GM12878 (cell line): ENCODE measurements around the gene TMEM131L. TPM values are rescaled to one million over a fixed set of nuclear protein-coding genes. Genes with fewer than 3 reads are reported as not detected.

Experiments
- ATAC-seq: fragments of 200-7000 bp; cut with Tn5 transposase; 3 replicates; pipeline ENCODE4 v1.9.1; 2020; ENCODE audit warnings: mild to moderate bottlenecking, moderate library complexity
- BruUV-seq: library from RNA; stranded (reverse); fragments of 400-500 nt; replicated peaks from 2 replicates; lab custom pipeline; 2021; lab: Mats Ljungman, UMichigan
- CTCF ChIA-PET: fragments of 300-600 bp; sonication (Branson Sonifier 250); formaldehyde crosslinking; extraction: SDS; loops from one replicate; lab custom pipeline; 2021; ENCODE audit warnings: inconsistent platforms; lab: Yijun Ruan, JAX
- POLR2A ChIA-PET: fragments of 350-600 bp; formaldehyde crosslinking; extraction: SDS; loops from one replicate; lab custom pipeline; 2021; ENCODE audit warnings: inconsistent platforms; lab: Charles Lee
- RAD21 ChIA-PET: fragments of 300-600 bp; sonication (Branson Sonifier 250); formaldehyde crosslinking; loops from one replicate; lab custom pipeline; 2023; ENCODE audit warnings: antibody characterized with exemption; ENCODE audit not compliant: unreplicated experiment; lab: Charles Lee
- SMC1A ChIA-PET: fragments of 300-600 bp; sonication (Branson Sonifier 250); formaldehyde crosslinking; loops from one replicate; lab custom pipeline; 2023; ENCODE audit not compliant: unreplicated experiment, uncharacterized antibody; lab: Charles Lee
- DNase-seq: peaks from one replicate; pipeline ENCODE4 v3.0.0-alpha.2; 2011; ENCODE audit warnings: low read depth, low spot score
- FAIRE-seq: peaks from 3 replicates; lab custom pipeline; 2011; peaks lifted over from hg19 to GRCh38; lab: Jason Lieb, UNC
- H2AFZ ChIP-seq: 2 replicates; pipeline ENCODE4 v1.6.0; 2011; ENCODE audit warnings: low read depth, low read length, control low read depth; ENCODE audit not compliant: control insufficient read depth
- H3K27ac ChIP-seq: 2 replicates; pipeline ENCODE4 v1.5.1; 2011; ENCODE audit warnings: control low read depth; ENCODE audit not compliant: control insufficient read depth, insufficient read depth
- H3K27me3 ChIP-seq, 2 experiments: replicated peaks in 1 of 2; 2 replicates each; pipeline versions ENCODE4 v1.6.0 to v1.6.1; 2011; ENCODE audit warnings: low read length in 1 of 2; ENCODE audit not compliant: control insufficient read depth in 2 of 2, insufficient read depth in 2 of 2
- H3K36me3 ChIP-seq, 2 experiments: 2 replicates each; pipeline ENCODE4 v1.5.1; 2011; ENCODE audit warnings: low read length in 1 of 2; ENCODE audit not compliant: control insufficient read depth in 2 of 2, insufficient read depth in 2 of 2
- H3K4me1 ChIP-seq: 2 replicates; pipeline ENCODE4 v1.6.1; 2011; ENCODE audit warnings: mild to moderate bottlenecking, low read length, moderate library complexity, mixed read lengths; ENCODE audit not compliant: control insufficient read depth, insufficient read depth
- H3K4me2 ChIP-seq: 2 replicates; pipeline ENCODE4 v1.6.0; 2011; ENCODE audit warnings: control low read depth; ENCODE audit not compliant: control insufficient read depth, insufficient read depth
- H3K4me3 ChIP-seq: fragments of 200-600 bp; sonication (generic); 2 replicates; pipeline ENCODE4 v1.5.1; 2016
- H3K79me2 ChIP-seq: 2 replicates; pipeline ENCODE4 v1.6.0; 2011; ENCODE audit warnings: low read length; ENCODE audit not compliant: control insufficient read depth, insufficient read depth
- H3K9ac ChIP-seq: 2 replicates; pipeline ENCODE4 v1.8.0; 2011; ENCODE audit warnings: low read length, control low read depth, mixed read lengths; ENCODE audit not compliant: control insufficient read depth, insufficient read depth
- H3K9me3 ChIP-seq: replicated peaks from 3 replicates; pipeline ENCODE4 v1.5.1; 2011; ENCODE audit warnings: mild to moderate bottlenecking, low read length; ENCODE audit not compliant: control insufficient read depth, insufficient read depth
- H4K20me1 ChIP-seq: 2 replicates; pipeline ENCODE4 v1.6.0; 2011; ENCODE audit not compliant: control insufficient read depth, insufficient read depth
- ETV6 ChIP-seq, 2 experiments: fragments of 450-650 bp in 1 of 2; IDR thresholded peaks in 1 of 2; conservative IDR thresholded peaks in 1 of 2; 2 replicates each; pipeline ENCODE4 v1.6.1; 2014; ENCODE audit warnings: antibody characterized with exemption in 1 of 2, borderline replicate concordance in 1 of 2, low read depth in 1 of 2, mild to moderate bottlenecking in 1 of 2, moderate library complexity in 1 of 2
- RUNX3 ChIP-seq: IDR thresholded peaks from 2 replicates; pipeline ENCODE4 v1.6.1; 2012; ENCODE audit warnings: low read length, inconsistent platforms
- USF2 ChIP-seq: IDR thresholded peaks from 2 replicates; pipeline ENCODE4 v1.6.1; 2011; ENCODE audit warnings: low read depth, low read length, improper control_type of control experiment, borderline replicate concordance
- WGBS: methylation state at CpG from one replicate; pipeline ENCODE4 v1.1.6; 2016; ENCODE audit warnings: low lambda C conversion rate; ENCODE audit not compliant: insufficient replicate concordance, insufficient coverage; ENCODE audit errors: missing lambda C conversion rate; 5-methylcytosine and 5-hydroxymethylcytosine counted together
- in situ Hi-C: fragments of 300-500 bp; cut with MboI; formaldehyde crosslinking; loops from 9 replicates; pipeline ENCODE4 v1.14.3; 2018; ENCODE audit warnings: mixed read lengths
- intact Hi-C: fragments of 100-400 bp; cut with micrococcal nuclease; formaldehyde crosslinking; loops from one replicate; pipeline ENCODE4 v1.14.2; 2022; ENCODE audit not compliant: unreplicated experiment
- polyA plus RNA-seq, 11 experiments: library from polyadenylated mRNA; depleted of rRNA in 4 of 11; unstranded in 6 of 11; stranded (reverse) in 5 of 11; fragments of >200 nt; fragmentation: Nextera tagmentation in 4 of 11; fragmentation: Illumina TruSeq in 1 of 11; extraction: Ambion mirVana in 4 of 11; extraction: Trizol in 1 of 11; gene quantifications; 1 replicate in 1 of 11; 2 replicates in 10 of 11; pipeline versions ENCODE4 v1.2.1 to v1.2.3, GENCODE V29; 2011 to 2016; ENCODE audit warnings: inconsistent platforms in 2 of 11, missing spikeins in 2 of 11, low read depth in 1 of 11
- total RNA-seq, 4 experiments: library from RNA; depleted of rRNA in 3 of 4; stranded (reverse); fragments of >200 nt in 3 of 4; fragmentation: Illumina TruSeq in 1 of 4; extraction: Trizol in 1 of 4; gene quantifications; 2 replicates each; pipeline versions ENCODE4 v1.2.1 to v1.2.3, GENCODE V29; 2013 to 2021

The TMEM131L gene
- total and polyA plus RNA-seq, 10 of the 15 experiments (the other 5 are each of a cell fraction or from before 2014, with no cell fraction given): 8.5 to 101 (median 74.4) TPM

- TF ChIP-seq ETV6 (conservative IDR thresholded peaks at IDR 0.05 in 1 of 2, IDR thresholded peaks at IDR 0.05 in 1 of 2; ENCODE audit: borderline replicate concordance in 1 of 2, low read depth in 1 of 2): no peak
Measured at GRCh38 chr4:153433754-153434105, 32.4 kb upstream of the TMEM131L start (continued).

- intact Hi-C loops: no loop called here
- 75% methylated on average over 2 of the region's 2 CpGs for WGBS
- peak overlapping the region; percentile 96 for H3K4me2 ChIP-seq
- no peak for DNase-seq
- H3K4me1 ChIP-seq: peaks cover 35% of the 10 kb centered on the region
- H3K9ac ChIP-seq: peak overlapping the region; percentile 55; the same call in 1 of the 2 replicates
- no peaks in the 10 kb centered on the region for H3K36me3 ChIP-seq
- no peaks in the 10 kb centered on the region for H3K9me3 ChIP-seq
- no peak overlapping the region for H2AFZ ChIP-seq
- peak overlapping the region; percentile 51 for H3K4me3 ChIP-seq
- no peak for FAIRE-seq
- ATAC-seq: no peak; the same call in 2 of the 3 replicates
- CTCF ChIA-PET: interaction anchor here (0.6 to 5.8 kb wide), 13 partner anchors 34 to 218 kb away, joined by 3 to 55 read pairs (median 14); partner anchors contain the start of genes MND1 and TMEM131L
- peak; percentile 60 for TF ChIP-seq RUNX3
- no peak for TF ChIP-seq USF2
- TF ChIP-seq, all 136 proteins: peak for 1
- ChIA-PET SMC1A (interaction anchor here (1.0 to 3.8 kb wide), 18 partner anchors 12 to 209 kb away, joined by 3 to 48 read pairs (median 8); partner anchors contain the start of gene TMEM131L), POLR2A (interaction anchor here (0.7 to 3.4 kb wide), 7 partner anchors 32 to 138 kb away, joined by 3 to 16 read pairs (median 5); partner anchors contain the start of gene TMEM131L), RAD21 (interaction anchor here (1.0 to 4.9 kb wide), 16 partner anchors 26 to 210 kb away, joined by 3 to 81 read pairs (median 12); partner anchors contain the start of gene TMEM131L)
- Histone ChIP-seq H3K27ac (peak overlapping the region; percentile 84), H4K20me1 (no peaks in the 10 kb centered on the region), H3K27me3 (no peaks in the 10 kb centered on the region), H3K79me2 (peaks cover 8% of the 10 kb centered on the region)
- BruUV-seq: no TSS peak
- in situ Hi-C loops: no loop called here
Measured at GRCh38 chr4:153434190-153434589, 32.0 kb upstream of the TMEM131L start.
